GM21390 (cell line): ENCODE results near the gene ZBTB33.

Experiments used
- ATAC-seq: cut with Tn5 transposase; IDR thresholded peaks from one replicate; pipeline ENCODE4 v1.9.1; 2021; ENCODE audit not compliant: unreplicated experiment

The ZBTB33 gene

GRCh38 chrX:120304256-120304655 lies 53.6 kb downstream of the ZBTB33 start:
- ATAC-seq: no peak

GRCh38 chrX:120305531-120306141 lies 55.0 kb downstream of the ZBTB33 start:
- ATAC-seq: no peak

- ATAC-seq: no peak
These were observed 56.0 kb downstream of the ZBTB33 start for GRCh38 chrX:120306630-120307029.
